Heart left ventricle (tissue), 13 donors: ENCODE data around the gene FEN1.

Source experiments
- CTCF ChIP-seq, 12 donors: fragments of 200-600 bp; sonication (generic) in 4 of 12; IDR thresholded peaks; one replicate each; pipeline versions ENCODE4 v1.5.0 to v1.8.0; 2018 to 2022; ENCODE audit warnings: antibody characterized with exemption in 12 of 12, mild to moderate bottlenecking in 5 of 12
- POLR2A ChIP-seq, 2 donors: fragments of 450-650 bp; IDR thresholded peaks; one replicate each; pipeline ENCODE4 v1.6.1; 2017; ENCODE audit warnings: antibody characterized with exemption in 2 of 2, mild to moderate bottlenecking in 2 of 2, moderate library complexity in 2 of 2
- donor health status: ischemic (EF 13 %, LVEDD 7.1; RV severe dilation, severe dysfunction).
- donor health status: DM: no; HTN: yes; CAD: no.
- donor health status: DM: no; HTN: no; CAD: no.
- donor health status: ischemic (EF 25% LVEDD 6.9; RV normal size, moderate dysfunction).
- donor health status: ischemic (EF 25% LVEDD 5.7; RV mildly dilated, moderate dysfunction).
- donor health status: ischemic (EF 35%, LVEDD 5.7; RV mildly dilated, moderate dysfunction).
- donor health status: nonischemic (EF 11% LVEDD 7.7; RV severe dilation, severe dysfunction).
- donor health status: DM: yes; HTN: yes; CAD: no.
- donor health status: PGD.
- donor health status: ischemic (EF 29% LVEDD 5.4; RV normal size, mild dysfunction).
- donor health status: nonischemic (EF 23%, LVEDD 6.1; RV moderate dilation, normal function).

DNA sequence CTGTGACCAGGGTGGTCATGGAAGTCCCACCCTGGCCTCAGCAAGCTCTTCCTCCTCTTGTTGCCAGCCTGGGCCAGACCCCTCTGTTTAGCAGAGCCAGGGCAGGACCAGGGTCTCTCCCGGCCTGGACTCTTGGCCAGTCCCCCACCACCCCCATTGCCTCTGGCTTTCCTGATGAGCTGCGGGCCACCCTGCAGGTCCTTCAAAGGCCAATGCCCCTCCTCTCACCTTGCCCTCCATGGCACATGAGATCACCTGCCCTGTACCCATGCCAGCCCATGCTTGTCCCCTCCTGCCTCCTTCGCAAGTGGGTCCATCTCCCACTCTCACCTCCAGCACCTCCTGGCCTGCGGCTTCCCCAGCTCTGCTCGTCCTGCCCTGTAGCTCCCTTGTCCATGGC is 45.8 kb downstream of the FEN1 start:
- TF ChIP-seq POLR2A (IDR thresholded peaks at IDR 0.05) (no peak), CTCF (IDR thresholded peaks at IDR 0.05) (no peak)
